ENCODE measurements around the gene ATP2B2. TPM values are rescaled to one million over a fixed set of nuclear protein-coding genes. Genes with fewer than 3 reads are reported as not detected.

ATP2B2 gene
- total RNA-seq, 3 donors from 2014 or later, result 0.09 to 0.70 (median 0.12) TPM

DNA sequence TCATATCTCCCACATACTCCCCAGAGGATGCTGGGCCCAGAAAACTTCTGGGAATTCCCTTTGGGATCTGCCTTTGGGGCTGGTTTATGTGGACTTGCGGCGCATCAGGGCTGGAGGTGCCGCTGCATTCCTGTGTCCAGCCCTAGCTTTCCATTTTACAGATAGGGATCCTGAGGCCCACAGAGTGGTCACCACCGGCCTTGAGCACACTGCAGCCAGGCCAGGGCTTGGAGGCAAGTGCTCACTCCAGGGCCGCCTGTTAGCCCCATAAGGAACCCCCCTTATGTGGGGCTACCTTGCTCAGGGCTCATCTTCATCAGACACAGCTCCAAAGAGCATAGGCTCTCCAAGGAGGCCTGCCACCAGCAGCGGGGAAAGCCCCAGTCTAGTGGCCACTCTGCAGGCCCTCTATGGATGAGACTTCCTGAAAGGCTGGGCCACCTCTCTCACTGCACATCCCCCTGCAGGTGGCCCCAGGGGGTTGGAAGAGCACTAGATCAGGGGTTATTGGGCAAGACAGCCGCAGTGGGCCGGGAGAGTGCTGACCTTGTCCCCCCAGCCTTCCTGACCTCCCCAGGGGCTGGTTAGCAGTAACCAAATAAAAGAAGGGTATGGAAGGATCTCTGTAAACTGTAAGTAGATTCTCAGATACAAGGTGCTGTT, 9.2 kb upstream of the ATP2B2 start:
- H3K4me3 ChIP-seq, result no peak overlapping the region
- no peak for DNase-seq
- ATAC-seq, result no peak
- TF ChIP-seq, protein P1, sequence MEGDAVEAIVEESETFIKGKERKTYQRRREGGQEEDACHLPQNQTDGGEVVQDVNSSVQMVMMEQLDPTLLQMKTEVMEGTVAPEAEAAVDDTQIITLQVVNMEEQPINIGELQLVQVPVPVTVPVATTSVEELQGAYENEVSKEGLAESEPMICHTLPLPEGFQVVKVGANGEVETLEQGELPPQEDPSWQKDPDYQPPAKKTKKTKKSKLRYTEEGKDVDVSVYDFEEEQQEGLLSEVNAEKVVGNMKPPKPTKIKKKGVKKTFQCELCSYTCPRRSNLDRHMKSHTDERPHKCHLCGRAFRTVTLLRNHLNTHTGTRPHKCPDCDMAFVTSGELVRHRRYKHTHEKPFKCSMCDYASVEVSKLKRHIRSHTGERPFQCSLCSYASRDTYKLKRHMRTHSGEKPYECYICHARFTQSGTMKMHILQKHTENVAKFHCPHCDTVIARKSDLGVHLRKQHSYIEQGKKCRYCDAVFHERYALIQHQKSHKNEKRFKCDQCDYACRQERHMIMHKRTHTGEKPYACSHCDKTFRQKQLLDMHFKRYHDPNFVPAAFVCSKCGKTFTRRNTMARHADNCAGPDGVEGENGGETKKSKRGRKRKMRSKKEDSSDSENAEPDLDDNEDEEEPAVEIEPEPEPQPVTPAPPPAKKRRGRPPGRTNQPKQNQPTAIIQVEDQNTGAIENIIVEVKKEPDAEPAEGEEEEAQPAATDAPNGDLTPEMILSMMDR (IDR thresholded peaks at IDR 0.05), result no peak
- H3K4me1 ChIP-seq (ENCODE audit: low read depth), result no peaks in the 10 kb centered on the region
- intact Hi-C loops (cut with DNase I, micrococcal nuclease), result no loop called here
- no peaks in the 10 kb centered on the region for H3K36me3 ChIP-seq (ENCODE audit: low read depth)
- no peaks in the 10 kb centered on the region for H3K9me3 ChIP-seq

DNA sequence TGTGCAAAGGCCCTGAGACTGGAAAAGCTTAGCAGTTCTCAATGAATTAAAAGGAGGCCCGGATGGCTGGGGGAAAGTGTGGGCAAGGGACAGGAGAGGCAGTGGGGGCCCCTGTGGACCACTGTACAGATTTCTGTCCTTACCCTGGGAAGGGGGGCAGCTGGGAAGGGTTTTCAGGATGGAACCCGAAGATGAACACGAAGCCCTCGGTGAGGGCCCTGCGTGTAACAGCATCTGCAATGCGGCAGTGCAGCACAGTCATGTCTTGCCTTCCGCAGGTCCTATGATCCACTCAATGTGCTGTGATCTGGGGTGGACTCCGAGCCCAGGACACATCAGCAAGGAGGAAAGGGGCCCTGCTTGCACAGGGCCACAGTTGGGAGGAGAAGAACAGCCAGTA, 7.9 kb upstream of the ATP2B2 start:
- no peak overlapping the region for H3K4me3 ChIP-seq
- no peak for ATAC-seq
- intact Hi-C loops (cut with DNase I, micrococcal nuclease), result no loop called here

DNA sequence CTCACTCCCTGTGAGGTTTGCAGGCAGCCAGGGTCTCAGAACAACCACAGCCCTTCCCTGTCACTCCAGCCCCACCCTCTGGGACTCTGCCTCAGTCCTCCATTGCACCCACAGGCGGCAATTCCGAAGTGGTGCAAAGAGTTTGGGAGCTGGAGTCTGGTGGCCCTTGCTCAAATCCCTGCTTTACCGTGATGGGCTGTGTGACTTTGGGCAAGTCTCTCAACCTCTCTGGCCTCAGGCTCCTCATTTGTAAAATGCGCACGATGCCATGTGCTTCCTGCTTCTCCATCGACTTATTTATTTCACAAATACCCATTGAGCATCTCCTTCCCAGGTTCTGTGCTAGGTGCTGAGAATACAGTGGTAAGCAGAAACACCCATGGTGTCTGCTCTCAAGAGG, 7.3 kb upstream of the ATP2B2 start:
- Histone ChIP-seq H3K4me3 (no peak overlapping the region), H3K4me1 (ENCODE audit: low read depth) (no peaks in the 10 kb centered on the region), H3K9me3 (no peaks in the 10 kb centered on the region), H3K36me3 (ENCODE audit: low read depth) (no peaks in the 10 kb centered on the region)
- ATAC-seq (no peak), DNase-seq (no peak)
- TF ChIP-seq, protein P1 (IDR thresholded peaks at IDR 0.05), result no peak
- intact Hi-C loops (cut with DNase I, micrococcal nuclease), result no loop called here

More for the DNA sequence above, 7.9 kb upstream of the ATP2B2 start:
- TF ChIP-seq, protein P1 (IDR thresholded peaks at IDR 0.05), result no peak
- no peaks in the 10 kb centered on the region for H3K9me3 ChIP-seq
- no peaks in the 10 kb centered on the region for H3K4me1 ChIP-seq (ENCODE audit: low read depth)
- no peak for DNase-seq
- H3K36me3 ChIP-seq (ENCODE audit: low read depth), result no peaks in the 10 kb centered on the region

- H3K4me1 ChIP-seq (ENCODE audit: low read depth), result no peaks in the 10 kb centered on the region
- no peaks in the 10 kb centered on the region for H3K9me3 ChIP-seq
- intact Hi-C loops (cut with DNase I, micrococcal nuclease), result no loop called here
- no peaks in the 10 kb centered on the region for H3K36me3 ChIP-seq (ENCODE audit: low read depth)
- no peak for DNase-seq
- no peak overlapping the region for H3K4me3 ChIP-seq
- ATAC-seq, result no peak
- TF ChIP-seq, protein P1 (IDR thresholded peaks at IDR 0.05), result no peak
These were observed 6.6 kb upstream of the ATP2B2 start for GRCh38 chr3:10511809-10512494.

DNA sequence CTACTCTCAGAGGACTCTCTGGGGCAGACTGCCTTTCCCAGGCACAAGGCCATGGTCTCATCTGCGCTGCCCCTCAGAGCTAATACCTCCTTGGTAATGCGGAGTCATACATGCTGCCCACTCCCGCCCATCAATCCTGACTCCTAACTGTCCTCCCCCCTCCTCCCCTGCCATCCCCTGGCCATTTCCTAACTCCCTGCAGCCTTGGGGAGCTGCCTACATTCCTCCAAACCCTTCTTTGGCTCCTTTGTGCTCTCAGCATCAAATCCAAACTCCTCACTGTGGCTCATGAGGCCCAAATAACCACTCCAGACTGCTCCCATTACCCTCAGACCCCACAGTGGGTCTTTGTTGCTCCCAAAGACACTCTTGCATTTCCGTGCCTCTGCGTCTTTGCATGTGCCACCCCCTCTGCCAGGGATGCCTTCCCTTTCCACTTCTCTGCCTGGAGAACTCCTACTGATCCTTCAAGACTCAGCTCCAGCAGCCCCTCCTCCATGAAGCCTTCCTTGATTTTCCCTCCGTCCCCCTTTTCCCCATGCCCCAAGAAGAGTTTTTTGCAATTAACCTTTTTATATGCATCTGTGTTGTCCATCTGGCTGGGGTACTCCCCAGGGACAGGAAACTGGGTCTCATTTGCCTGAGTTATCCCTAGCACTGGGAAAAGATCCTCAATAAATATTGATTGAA, 5.5 kb upstream of the ATP2B2 start:
- TF ChIP-seq, protein P1 (IDR thresholded peaks at IDR 0.05), result no peak
- no peaks in the 10 kb centered on the region for H3K36me3 ChIP-seq (ENCODE audit: low read depth)
- H3K4me1 ChIP-seq (ENCODE audit: low read depth), result no peaks in the 10 kb centered on the region
- intact Hi-C loops (cut with DNase I, micrococcal nuclease), result no loop called here
- no peaks in the 10 kb centered on the region for H3K9me3 ChIP-seq
- no peak overlapping the region for H3K4me3 ChIP-seq
- DNase-seq (no peak), ATAC-seq (no peak)
